OCI-LY3 (cell line): ENCODE data around the gene RUSC2.

Experiments used
- H2AFZ ChIP-seq: fragments of 200-600, 300-600 bp; shearing (Covaris generic); 2 replicates; pipeline ENCODE4 v1.6.0; 2014; ENCODE audit warnings: antibody characterized with exemption, low read depth, low read length
- H3K27ac ChIP-seq: fragments of 200-600, 300-600 bp; sonication (generic); 2 replicates; pipeline ENCODE4 v1.5.1; 2014; ENCODE audit warnings: mild to moderate bottlenecking, low read length, moderate library complexity, mixed read lengths
- H3K27me3 ChIP-seq: fragments of 200-600, 300-600 bp; sonication (generic); 2 replicates; pipeline ENCODE4 v1.6.1; 2014; ENCODE audit warnings: low read depth, low read length, mixed read lengths
- H3K36me3 ChIP-seq: fragments of 200-600, 300-600 bp; sonication (generic); replicated peaks from 2 replicates; pipeline ENCODE3; 2014; ENCODE audit warnings: low read depth, low read length, mixed read lengths
- H3K4me1 ChIP-seq: fragments of 300-600, 200-600 bp; sonication (generic); 2 replicates; pipeline ENCODE4 v1.6.1; 2014; ENCODE audit warnings: low read length, mixed read lengths
- H3K4me2 ChIP-seq: fragments of 200-600, 300-600 bp; sonication (generic); 2 replicates; pipeline ENCODE4 v1.6.1; 2014; ENCODE audit warnings: low read length, mixed read lengths
- H3K4me3 ChIP-seq: fragments of 300-600, 200-600 bp; sonication (generic); 2 replicates; pipeline ENCODE4 v1.5.1; 2014; ENCODE audit warnings: antibody characterized with exemption, mild to moderate bottlenecking, low read length, moderate library complexity
- H3K79me2 ChIP-seq: fragments of 300-600, 200-600 bp; shearing (Covaris generic); 2 replicates; pipeline ENCODE4 v1.6.1; 2014; ENCODE audit warnings: mild to moderate bottlenecking, low read length, mixed read lengths
- H3K9ac ChIP-seq: fragments of 300-600, 200-600 bp; shearing (Covaris generic); 2 replicates; pipeline ENCODE4 v1.6.0; 2014; ENCODE audit warnings: mild to moderate bottlenecking, low read length, moderate library complexity
- H3K9me3 ChIP-seq: fragments of 200-600, 300-600 bp; shearing (Covaris generic); 2 replicates; pipeline ENCODE4 v1.6.1; 2014; ENCODE audit warnings: low read length, mixed read lengths; ENCODE audit not compliant: insufficient read depth
- H4K20me1 ChIP-seq: fragments of 200-600, 300-600 bp; sonication (generic); 2 replicates; pipeline ENCODE4 v1.6.1; 2016; ENCODE audit warnings: low read length, mixed read lengths; ENCODE audit not compliant: insufficient read depth
- CTCF ChIP-seq: fragments of 200-600, 300-600 bp; sonication (generic); IDR thresholded peaks from 2 replicates; pipeline ENCODE4 v1.5.1; 2014; ENCODE audit warnings: antibody characterized with exemption, low read length, low read depth
- EZH2phosphoT487 ChIP-seq: fragments of 200-600 bp; shearing (Covaris generic); IDR thresholded peaks from 2 replicates; pipeline ENCODE4 v1.6.1; 2018; ENCODE audit warnings: antibody characterized with exemption, mixed run types, low read depth

The RUSC2 gene

GRCh38 chr9:35537913-35538312 lies 48.0 kb downstream of the RUSC2 start:
- no peaks in the 10 kb centered on the region for H3K27me3 ChIP-seq
- TF ChIP-seq EZH2phosphoT487, result no peak
- no peak for TF ChIP-seq CTCF
- H3K9ac ChIP-seq, result no peak overlapping the region
- no peaks in the 10 kb centered on the region for H3K79me2 ChIP-seq
- no peaks in the 10 kb centered on the region for H3K36me3 ChIP-seq
- no peak overlapping the region for H3K27ac ChIP-seq
- no peak overlapping the region for H3K4me3 ChIP-seq
- H3K9me3 ChIP-seq, result no peaks in the 10 kb centered on the region
- no peaks in the 10 kb centered on the region for H4K20me1 ChIP-seq
- no peaks in the 10 kb centered on the region for H3K4me1 ChIP-seq
- H3K4me2 ChIP-seq, result no peak overlapping the region
- H2AFZ ChIP-seq, result no peak overlapping the region

- Histone ChIP-seq H4K20me1 (no peaks in the 10 kb centered on the region), H3K79me2 (no peaks in the 10 kb centered on the region), H3K36me3 (no peaks in the 10 kb centered on the region), H3K4me2 (no peak overlapping the region), H3K9me3 (no peaks in the 10 kb centered on the region), H3K27me3 (no peaks in the 10 kb centered on the region), H2AFZ (no peak overlapping the region), H3K27ac (no peak overlapping the region), H3K4me1 (no peaks in the 10 kb centered on the region), H3K9ac (no peak overlapping the region), H3K4me3 (no peak overlapping the region)
- TF ChIP-seq CTCF (no peak), EZH2phosphoT487 (no peak)
Observed at GRCh38 chr9:35538361-35539234, 48.7 kb downstream of the RUSC2 start.
